ENCODE data around the gene SUV39H1. TPM values are rescaled to one million over a fixed set of nuclear protein-coding genes. Genes with fewer than 3 reads are reported as not detected.

The SUV39H1 gene
- total RNA-seq, 1 donor: 8.5 TPM

DNA sequence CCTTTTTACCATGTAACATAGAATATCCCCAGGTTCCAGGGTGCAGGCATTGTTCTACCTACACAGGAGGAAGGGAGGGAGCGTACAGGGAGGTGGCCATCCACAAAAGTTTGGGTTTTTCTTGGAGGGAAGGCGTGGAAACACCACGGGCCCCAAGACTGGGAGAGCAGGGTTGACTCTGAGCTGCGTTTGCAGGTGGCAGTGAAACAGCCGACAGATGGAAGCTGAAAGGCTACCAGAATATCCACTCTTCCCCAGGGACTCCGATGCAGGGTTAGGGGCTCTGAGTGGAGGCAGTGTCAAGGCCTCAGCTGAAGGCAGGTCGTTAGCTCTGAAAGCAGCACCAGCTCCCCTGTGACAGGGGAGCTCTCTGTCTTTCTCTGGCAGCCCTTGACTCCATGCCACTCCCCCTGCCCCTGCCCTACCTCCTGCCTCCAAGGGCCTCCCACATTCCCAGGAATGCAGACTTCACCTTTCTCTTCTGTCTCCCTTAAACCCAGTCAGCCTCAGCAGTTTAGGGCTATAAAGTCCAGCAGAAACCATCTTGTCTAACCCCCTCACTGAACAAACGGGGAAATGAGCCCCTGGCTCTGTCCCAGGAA lies 51.0 kb downstream of the SUV39H1 start:
- TF ChIP-seq, protein P1, sequence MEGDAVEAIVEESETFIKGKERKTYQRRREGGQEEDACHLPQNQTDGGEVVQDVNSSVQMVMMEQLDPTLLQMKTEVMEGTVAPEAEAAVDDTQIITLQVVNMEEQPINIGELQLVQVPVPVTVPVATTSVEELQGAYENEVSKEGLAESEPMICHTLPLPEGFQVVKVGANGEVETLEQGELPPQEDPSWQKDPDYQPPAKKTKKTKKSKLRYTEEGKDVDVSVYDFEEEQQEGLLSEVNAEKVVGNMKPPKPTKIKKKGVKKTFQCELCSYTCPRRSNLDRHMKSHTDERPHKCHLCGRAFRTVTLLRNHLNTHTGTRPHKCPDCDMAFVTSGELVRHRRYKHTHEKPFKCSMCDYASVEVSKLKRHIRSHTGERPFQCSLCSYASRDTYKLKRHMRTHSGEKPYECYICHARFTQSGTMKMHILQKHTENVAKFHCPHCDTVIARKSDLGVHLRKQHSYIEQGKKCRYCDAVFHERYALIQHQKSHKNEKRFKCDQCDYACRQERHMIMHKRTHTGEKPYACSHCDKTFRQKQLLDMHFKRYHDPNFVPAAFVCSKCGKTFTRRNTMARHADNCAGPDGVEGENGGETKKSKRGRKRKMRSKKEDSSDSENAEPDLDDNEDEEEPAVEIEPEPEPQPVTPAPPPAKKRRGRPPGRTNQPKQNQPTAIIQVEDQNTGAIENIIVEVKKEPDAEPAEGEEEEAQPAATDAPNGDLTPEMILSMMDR (IDR thresholded peaks at IDR 0.05; ENCODE audit: insufficient read depth, low read length): no peak
- no peak for DNase-seq (ENCODE audit: low read depth)
- no peak overlapping the region for H3K4me3 ChIP-seq (ENCODE audit: low read depth, low read length)

DNA sequence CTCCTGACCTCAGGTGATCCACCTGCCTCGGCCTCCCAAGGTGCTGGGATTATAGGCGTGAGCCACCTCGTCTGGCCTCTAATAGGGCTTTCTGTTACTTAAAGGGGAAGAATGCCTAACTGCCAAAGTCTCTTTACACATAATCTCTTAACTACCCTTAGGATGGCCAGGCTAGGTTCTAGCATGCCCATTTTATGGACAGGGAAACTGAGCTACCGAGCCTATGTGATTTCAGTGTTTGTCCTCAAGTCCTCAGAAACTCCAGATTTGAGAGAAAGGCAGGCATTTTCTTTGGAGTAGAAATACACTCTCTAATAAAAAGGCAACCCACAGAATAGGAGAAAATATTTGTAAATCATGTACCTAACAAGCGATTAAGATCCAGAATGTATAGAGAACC lies 52.6 kb downstream of the SUV39H1 start:
- H3K4me3 ChIP-seq (ENCODE audit: low read depth, low read length): no peak overlapping the region
- no peak for DNase-seq (ENCODE audit: low read depth)

DNA sequence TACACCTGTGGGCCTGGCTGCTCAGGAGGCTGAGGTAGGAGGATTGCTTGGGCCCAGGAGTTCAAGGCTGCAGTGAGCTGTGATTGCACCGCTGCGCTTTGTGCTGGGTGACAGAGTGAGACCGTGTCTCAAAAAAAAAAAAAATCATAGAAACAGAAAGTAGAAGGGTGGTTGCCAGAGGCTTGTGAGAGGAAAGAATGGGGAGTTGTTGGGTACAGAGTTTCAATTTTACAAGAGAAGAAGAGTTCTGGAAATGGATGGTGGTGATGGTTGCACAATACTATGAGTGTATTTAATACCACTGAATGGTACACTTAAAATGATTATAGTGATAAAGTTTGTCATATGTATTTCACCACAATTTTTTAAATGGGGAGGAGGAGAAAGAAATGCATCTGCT lies 54.8 kb downstream of the SUV39H1 start:
- TF ChIP-seq, protein P1 (IDR thresholded peaks at IDR 0.05; ENCODE audit: insufficient read depth, low read length): no peak
- DNase-seq (ENCODE audit: low read depth): no peak
- H3K4me3 ChIP-seq (ENCODE audit: low read depth, low read length): no peak overlapping the region

More for the DNA sequence above, 52.6 kb downstream of the SUV39H1 start:
- TF ChIP-seq, protein P1 (IDR thresholded peaks at IDR 0.05; ENCODE audit: insufficient read depth, low read length): no peak

DNA sequence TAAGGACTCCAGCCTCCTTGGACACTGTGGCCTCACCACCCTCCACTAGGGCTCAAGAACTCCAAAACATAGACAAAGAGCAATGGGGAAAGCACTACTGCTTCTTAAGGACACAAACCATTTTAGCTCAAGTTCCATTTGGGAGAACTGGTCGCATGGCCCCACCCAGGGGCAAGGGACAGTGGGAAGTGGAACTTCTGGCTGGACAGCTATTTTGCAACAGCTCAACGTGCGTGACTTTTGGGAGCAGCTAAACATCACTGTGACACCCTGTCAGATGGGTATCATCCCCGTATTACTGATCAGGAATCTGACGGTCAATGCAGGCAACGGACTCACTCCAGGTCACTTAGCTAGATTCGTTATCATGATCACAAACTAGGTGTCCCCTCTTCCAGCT lies 56.0 kb downstream of the SUV39H1 start:
- H3K4me3 ChIP-seq (ENCODE audit: low read depth, low read length): no peak overlapping the region
- TF ChIP-seq, protein P1 (IDR thresholded peaks at IDR 0.05; ENCODE audit: insufficient read depth, low read length): no peak
- no peak for DNase-seq (ENCODE audit: low read depth)

DNA sequence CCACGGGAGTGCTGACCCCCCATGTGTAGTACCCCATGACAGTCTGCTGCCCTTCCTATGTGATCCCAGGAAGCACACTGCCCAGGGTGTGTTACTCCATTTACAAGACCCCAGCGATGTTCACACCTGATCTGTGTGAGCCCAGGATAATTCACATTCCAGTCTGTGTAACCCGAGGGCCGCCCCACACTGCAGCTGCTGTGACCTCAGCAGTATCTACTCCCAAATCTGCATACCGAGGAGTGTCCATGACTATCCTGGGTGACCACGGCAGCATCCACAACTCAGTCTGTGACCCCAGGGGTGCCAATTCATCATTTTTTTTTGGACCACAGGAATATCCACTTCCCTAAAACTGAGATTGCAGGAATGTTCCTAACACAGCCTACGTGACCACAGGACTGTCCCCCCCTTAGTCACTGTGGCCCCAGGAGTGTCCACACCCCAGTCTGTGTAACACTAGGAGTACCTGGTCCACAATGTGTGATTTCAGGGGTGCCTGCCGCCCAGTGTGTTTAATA lies 57.2 kb downstream of the SUV39H1 start:
- no peak overlapping the region for H3K4me3 ChIP-seq (ENCODE audit: low read depth, low read length)
- TF ChIP-seq, protein P1 (IDR thresholded peaks at IDR 0.05; ENCODE audit: insufficient read depth, low read length): no peak

DNA sequence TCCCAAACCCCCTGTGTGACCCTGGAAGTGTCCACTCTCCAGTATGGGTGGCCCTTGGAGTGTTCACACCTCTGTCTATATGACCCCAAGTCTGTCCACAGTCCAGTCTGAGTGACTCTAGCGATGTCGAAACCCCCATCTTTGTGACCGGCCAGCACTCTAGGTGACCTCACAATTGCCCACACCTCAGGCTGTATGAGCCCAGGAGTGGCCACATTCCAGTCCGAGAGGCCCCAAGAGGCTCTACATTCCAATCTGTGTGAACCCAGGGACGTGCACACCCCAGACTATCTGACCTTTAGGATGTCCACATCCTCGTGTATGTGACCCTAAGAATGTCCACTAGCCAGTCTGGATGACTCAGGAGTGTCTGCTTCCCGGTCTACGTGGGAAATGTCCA lies 57.7 kb downstream of the SUV39H1 start:
- TF ChIP-seq, protein P1 (IDR thresholded peaks at IDR 0.05; ENCODE audit: insufficient read depth, low read length): no peak
- H3K4me3 ChIP-seq (ENCODE audit: low read depth, low read length): no peak overlapping the region
- no peak for DNase-seq (ENCODE audit: low read depth)

More for the DNA sequence above, 57.2 kb downstream of the SUV39H1 start:
- no peak for DNase-seq (ENCODE audit: low read depth)

Small RNA genes within 50 kb of the gene (small RNA-seq; reads per million reads assigned to genes)
- not detected for gene RNU6-1056P

Other genes with a start within 250 kb of the SUV39H1 start
- 10.2 and 97.0 TPM in 2 replicates for gene SLC38A5, start 226.5 kb upstream of the SUV39H1 start, total RNA-seq (ENCODE audit: low replicate concordance)
- gene FTSJ1, start 220.5 kb upstream of the SUV39H1 start, total RNA-seq (ENCODE audit: low replicate concordance): 22.7 and 55.0 TPM in 2 replicates
- gene PORCN, start 187.7 kb upstream of the SUV39H1 start, total RNA-seq (ENCODE audit: low replicate concordance): 9.1 and 10.1 TPM in 2 replicates
- gene EBP, start 174.9 kb upstream of the SUV39H1 start, total RNA-seq (ENCODE audit: low replicate concordance): 30.7 and 49.2 TPM in 2 replicates
- 8.0 and 10.1 TPM in 2 replicates for gene TBC1D25, start 157.0 kb upstream of the SUV39H1 start, total RNA-seq (ENCODE audit: low replicate concordance)
- gene RBM3, start 122.2 kb upstream of the SUV39H1 start, total RNA-seq (ENCODE audit: low replicate concordance): 125 and 463 TPM in 2 replicates
- 41.2 and 72.7 TPM in 2 replicates for gene WDR13, start 99.2 kb upstream of the SUV39H1 start, total RNA-seq (ENCODE audit: low replicate concordance)
- 0.09 TPM in 1 of 2 replicates, not detected in the other for gene WAS, start 12.9 kb upstream of the SUV39H1 start, total RNA-seq (ENCODE audit: low replicate concordance)
- not detected in 2 replicates for gene GLOD5, start 65.0 kb downstream of the SUV39H1 start, total RNA-seq (ENCODE audit: low replicate concordance)
- not detected in 2 replicates for gene GATA1, start 89.9 kb downstream of the SUV39H1 start, total RNA-seq (ENCODE audit: low replicate concordance)
- gene HDAC6, start 105.3 kb downstream of the SUV39H1 start, total RNA-seq (ENCODE audit: low replicate concordance): 17.3 and 33.7 TPM in 2 replicates
- gene ERAS, start 129.8 kb downstream of the SUV39H1 start, total RNA-seq (ENCODE audit: low replicate concordance): not detected in 2 replicates
- not detected in 2 replicates for gene PCSK1N, start 138.9 kb downstream of the SUV39H1 start, total RNA-seq (ENCODE audit: low replicate concordance)
- gene TIMM17B, start 201.0 kb downstream of the SUV39H1 start, total RNA-seq (ENCODE audit: low replicate concordance): 7.0 and 19.4 TPM in 2 replicates
- 35.4 and 65.5 TPM in 2 replicates for gene PQBP1, start 201.2 kb downstream of the SUV39H1 start, total RNA-seq (ENCODE audit: low replicate concordance)
- gene SLC35A2, start 214.9 kb downstream of the SUV39H1 start, total RNA-seq (ENCODE audit: low replicate concordance): 5.6 and 12.2 TPM in 2 replicates
- 2.1 and 5.0 TPM in 2 replicates for gene PIM2, start 222.3 kb downstream of the SUV39H1 start, total RNA-seq (ENCODE audit: low replicate concordance)

Data from fibroblast of the aortic adventitia (primary cell).